ENCODE results near the gene CAMTA1.

DNA sequence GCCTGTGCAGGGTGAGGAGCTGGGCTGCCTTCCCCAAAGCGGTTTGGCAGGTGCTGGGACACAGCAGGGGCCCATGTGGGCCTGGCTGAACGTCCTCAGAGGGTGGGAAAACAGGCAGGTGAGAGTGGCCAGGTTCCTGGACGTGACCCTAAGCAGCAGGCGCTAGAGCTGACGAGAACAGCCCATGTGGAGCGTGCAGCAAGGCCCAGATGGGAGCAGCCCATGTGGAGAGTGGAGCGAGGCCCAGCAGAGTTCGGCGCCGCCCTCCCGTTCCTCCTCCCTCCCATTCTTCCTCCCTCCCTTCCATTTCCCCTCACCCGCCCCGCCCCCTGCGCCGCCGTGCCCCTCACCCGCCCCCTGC is 671.4 kb downstream of the CAMTA1 start:
- TF ChIP-seq, protein P1, sequence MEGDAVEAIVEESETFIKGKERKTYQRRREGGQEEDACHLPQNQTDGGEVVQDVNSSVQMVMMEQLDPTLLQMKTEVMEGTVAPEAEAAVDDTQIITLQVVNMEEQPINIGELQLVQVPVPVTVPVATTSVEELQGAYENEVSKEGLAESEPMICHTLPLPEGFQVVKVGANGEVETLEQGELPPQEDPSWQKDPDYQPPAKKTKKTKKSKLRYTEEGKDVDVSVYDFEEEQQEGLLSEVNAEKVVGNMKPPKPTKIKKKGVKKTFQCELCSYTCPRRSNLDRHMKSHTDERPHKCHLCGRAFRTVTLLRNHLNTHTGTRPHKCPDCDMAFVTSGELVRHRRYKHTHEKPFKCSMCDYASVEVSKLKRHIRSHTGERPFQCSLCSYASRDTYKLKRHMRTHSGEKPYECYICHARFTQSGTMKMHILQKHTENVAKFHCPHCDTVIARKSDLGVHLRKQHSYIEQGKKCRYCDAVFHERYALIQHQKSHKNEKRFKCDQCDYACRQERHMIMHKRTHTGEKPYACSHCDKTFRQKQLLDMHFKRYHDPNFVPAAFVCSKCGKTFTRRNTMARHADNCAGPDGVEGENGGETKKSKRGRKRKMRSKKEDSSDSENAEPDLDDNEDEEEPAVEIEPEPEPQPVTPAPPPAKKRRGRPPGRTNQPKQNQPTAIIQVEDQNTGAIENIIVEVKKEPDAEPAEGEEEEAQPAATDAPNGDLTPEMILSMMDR (IDR thresholded peaks at IDR 0.05) = no peak
- TF ChIP-seq POLR2A (IDR thresholded peaks at IDR 0.05) = no peak

Measured in upper lobe of left lung (tissue), 4 donors.